Frontal cortex (tissue), 4 donors: Measurements from ENCODE around the gene SDR39U1. TPM values are rescaled to one million over a fixed set of nuclear protein-coding genes. Genes with fewer than 3 reads are reported as not detected.
"Not testable (repeated sequence)": the region's sequence is repeated elsewhere in the genome, so short reads cannot be mapped to it uniquely, and the experiment has no call there.

Experiments used
- DNase-seq, 2 donors: peaks; one replicate each; pipeline ENCODE4 v3.0.0; 2012; ENCODE audit warnings: low spot score in 2 of 2
- FAIRE-seq: peaks from 2 replicates; lab custom pipeline; 2012; peaks lifted over from hg19 to GRCh38; lab: Jason Lieb, UNC
- total RNA-seq: library from RNA; depleted of rRNA; stranded (reverse); fragments of >200 nt; gene quantifications from one replicate; pipeline ENCODE4 v1.2.3, GENCODE V29; 2014
- donor health status: control.
- donor health status: control.
- donor health status: control.

Gene SDR39U1
- 16.3 TPM for total RNA-seq

DNA sequence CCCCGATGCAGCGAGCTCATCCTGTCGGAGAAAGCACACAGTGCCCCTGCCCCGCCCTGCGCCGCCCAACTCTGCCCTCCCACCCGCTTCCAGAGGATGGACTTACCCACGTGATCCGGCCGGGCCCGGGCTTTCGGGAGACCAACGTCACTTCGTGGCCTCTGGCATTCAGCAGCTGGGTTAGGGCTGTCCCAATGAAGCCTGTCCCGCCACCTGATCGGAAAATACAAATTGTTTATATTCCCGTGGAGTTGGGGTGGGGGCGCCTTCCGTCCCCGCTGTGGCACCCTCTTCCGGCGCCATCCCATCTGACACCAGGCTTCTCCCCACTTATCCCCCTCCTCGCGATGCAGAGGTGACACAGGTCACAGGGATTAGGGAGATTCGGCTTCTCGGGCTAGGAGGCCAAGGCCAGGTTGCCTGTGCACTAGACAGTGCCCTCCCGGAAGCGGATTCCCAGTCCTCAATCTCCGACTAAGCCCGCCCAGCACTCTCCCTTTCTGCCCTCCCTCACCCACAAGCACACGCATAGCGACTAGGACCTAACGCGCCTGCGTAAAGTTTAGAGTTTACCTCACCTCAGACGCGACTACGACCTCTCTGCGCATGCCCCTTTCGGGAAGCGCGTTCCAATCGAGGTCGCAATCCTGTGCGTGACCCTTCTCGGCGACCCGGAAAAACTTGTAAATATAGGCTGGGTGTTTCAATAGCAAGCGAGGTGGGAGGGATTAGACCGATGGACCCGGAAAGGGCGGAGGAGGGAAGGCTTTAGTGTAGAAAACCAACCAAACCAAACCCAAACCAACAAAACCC, at the start of gene SDR39U1:
TSS of gene SDR39U1 (minus strand) at position 537 of the 813 bp plus-strand sequence. CDS start at position 530, 7 bp downstream.
- DNase-seq (peak; percentile 74 to 87), FAIRE-seq (peak; percentile 51)

GRCh38 chr14:24491586-24492408, 49.2 kb upstream of the SDR39U1 start:
- FAIRE-seq, DNase-seq: not testable (repeated sequence)

- no peak for FAIRE-seq
Measured at GRCh38 chr14:24483604-24484252, 41.2 kb upstream of the SDR39U1 start.

DNA sequence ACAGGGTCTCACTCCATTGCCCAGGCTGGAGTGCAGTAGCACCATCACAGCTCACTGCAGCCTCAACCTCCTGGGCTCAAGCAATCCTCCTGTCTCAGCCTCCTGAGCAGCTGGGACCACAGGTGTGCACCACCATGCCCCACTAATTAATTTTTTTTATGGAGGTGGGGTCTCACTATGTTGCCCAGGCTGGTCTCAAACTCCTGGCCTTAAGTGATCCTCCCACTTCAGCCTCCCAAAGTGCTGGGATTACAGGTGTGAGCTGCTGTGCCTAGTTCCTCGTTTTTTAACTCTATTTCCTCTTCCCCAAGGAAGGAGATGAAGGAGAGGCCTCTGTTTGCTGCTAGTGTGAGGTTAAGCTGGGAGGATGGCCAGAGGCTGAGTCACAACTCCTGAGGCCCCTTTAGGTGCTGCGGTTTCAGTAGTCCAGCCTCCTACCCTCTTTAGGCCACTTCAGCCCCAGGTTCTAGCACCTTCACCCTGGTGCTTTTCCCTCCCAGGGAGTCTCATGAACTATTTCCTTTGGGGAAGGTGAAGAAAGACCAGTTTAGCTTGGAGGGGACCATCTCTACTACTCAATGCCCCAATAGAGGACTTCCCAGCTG, 40.2 kb upstream of the SDR39U1 start:
- not testable (repeated sequence) for FAIRE-seq

More at GRCh38 chr14:24483604-24484252, 41.2 kb upstream of the SDR39U1 start:
- no peak for DNase-seq

GRCh38 chr14:24481622-24482324, 39.2 kb upstream of the SDR39U1 start:
- DNase-seq (peak in 1 of 2 donors; percentile 18), FAIRE-seq (no peak)

More for the DNA sequence above, 40.2 kb upstream of the SDR39U1 start:
- DNase-seq, result not testable (repeated sequence)

DNA sequence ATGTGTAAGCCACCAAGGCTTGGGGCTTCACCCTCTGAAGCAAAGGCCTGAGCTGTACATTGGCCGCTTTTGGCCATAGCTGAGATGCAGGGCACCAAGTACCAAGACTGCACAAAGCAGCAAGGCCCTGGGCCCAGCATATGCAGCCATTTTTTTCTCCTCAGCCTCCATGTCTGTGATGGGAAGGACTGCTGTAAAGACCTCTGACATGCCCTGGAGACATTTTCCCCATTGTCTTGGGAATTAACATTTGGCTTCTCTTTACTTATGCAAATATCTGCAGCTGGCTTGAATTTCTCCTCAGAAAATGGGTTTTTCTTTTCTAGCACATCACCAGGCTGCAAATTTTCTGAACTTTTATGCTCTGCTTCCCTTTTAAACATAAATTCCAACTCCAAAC, 37.4 kb upstream of the SDR39U1 start:
- DNase-seq, FAIRE-seq: not testable (repeated sequence)

DNA sequence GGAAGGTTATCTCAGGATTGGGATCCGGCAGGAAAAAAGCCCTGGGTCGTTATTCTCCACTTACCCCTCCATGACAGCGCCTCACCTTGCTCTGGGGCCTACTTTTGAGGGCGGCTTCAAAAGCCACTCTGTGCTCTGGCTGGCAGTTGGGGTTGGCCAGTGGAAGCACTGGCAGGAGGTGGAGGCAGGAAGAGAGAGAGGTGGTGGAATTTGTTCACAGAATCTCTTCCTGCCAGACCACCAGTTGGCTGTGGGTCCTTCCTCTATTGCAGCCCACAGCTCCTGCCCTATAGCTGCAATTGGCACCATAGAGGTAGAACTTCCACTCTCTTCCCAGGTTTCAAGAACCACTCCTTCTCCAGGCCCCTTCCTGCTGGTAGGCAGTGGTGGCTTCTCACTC, 32.7 kb upstream of the SDR39U1 start:
- FAIRE-seq (no peak), DNase-seq (no peak)

DNA sequence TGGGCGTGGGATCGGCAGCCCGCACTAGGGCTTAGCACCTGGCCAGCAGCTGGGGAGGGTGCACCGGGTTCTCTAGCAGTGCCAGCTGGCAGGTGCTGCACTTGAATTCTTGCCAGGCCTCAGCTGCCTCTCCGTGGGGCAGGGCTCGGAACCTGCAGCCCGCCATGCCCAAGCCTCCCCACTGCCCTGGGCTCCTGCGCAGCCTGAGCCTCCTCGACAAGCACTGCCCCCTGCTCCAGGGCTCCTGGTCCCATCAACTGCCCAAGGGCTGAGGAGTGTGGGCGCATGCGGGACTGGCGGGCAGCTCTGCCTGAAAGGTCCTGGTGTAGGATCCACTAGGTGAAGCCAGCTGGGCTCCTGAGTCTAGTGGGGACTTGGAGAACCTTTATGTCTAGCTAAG, 30.6 kb upstream of the SDR39U1 start:
- DNase-seq (no peak), FAIRE-seq (no peak)

DNA sequence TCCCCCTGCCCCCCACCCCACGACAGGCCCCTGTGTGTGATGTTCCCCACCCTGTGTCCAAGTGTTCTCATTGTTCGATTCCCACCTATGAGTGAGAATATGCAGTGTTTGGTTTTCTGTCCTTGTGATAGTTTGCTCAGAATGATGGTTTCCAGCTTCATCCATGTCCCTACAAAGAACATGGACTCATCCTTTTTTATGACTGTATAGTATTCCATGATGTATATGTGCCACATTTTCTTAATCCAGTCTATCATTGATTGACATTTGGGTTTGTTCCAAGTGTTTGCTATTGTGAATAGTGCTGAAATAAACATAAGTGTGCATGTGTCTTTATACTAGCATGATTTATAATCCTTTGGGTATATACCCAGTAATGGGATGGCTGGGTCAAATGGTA, 27.9 kb upstream of the SDR39U1 start:
- DNase-seq, FAIRE-seq: not testable (repeated sequence)

- no peak for FAIRE-seq
- DNase-seq, result no peak
Measured at GRCh38 chr14:24465805-24466204, 23.2 kb upstream of the SDR39U1 start.

DNA sequence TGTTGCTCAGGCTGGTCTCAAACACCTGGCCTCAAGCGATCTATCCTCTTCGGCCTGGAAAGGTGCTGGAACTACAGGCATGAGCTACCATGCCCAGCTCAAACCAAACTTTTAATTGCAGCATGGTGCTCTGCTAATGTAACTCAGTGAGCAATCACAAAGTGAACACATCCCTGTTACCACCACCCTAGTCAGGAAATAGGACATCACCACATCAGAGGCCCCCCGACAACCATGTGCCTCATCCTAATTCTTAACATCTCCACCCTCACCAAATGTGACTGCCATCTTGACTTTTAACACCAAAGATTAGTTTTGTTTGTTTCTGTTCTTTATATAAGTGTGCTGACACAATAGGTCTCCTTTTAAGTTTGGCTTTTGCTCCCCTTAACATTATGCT, 22.8 kb upstream of the SDR39U1 start:
- FAIRE-seq, result no peak
- no peak for DNase-seq

DNA sequence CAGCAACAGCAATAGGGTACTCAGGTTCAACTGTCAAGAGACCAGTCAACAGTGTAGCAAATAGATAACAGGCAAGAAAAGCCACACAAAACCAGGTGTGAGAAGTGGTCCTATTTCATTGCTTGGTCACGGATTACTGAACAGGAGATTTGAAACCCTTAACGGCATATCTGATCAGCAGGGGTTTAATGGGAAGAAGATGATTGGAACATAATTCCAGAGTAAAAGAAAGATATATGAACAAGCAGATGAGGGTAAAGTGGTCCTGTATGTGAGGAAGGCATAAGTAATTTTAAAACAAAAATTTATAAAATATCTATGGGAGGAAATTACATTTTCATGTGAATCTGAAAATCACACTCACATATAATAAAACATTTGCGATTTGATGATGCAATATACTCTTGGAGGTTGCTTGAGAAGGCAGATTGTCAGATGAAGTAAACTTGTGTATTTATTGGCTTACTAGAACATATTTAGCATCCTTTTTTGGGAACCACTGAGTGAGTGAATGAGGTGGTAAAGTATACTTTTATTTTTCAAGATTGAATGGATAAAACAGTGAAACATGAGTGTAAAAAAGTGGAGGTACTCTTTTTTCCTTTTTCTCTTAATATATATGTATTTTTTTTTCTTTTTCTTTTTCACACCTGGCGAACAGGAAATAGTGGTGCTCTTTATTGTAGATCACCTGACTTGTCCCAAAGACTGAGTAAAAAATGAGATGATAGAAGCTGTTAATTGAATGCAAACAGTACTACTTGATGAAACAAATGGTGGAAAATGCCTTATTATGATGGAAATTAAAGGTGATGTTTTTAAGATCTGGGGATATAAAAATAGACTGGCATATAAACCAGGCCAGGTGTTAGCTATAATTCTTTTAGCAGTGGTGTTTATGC, 21.6 kb upstream of the SDR39U1 start:
- DNase-seq, result no peak

GRCh38 chr14:24463017-24463883, 20.7 kb upstream of the SDR39U1 start:
- no peak for DNase-seq
- FAIRE-seq, result no peak

More for the DNA sequence above, 21.6 kb upstream of the SDR39U1 start:
- no peak for FAIRE-seq

GRCh38 chr14:24461336-24461735, 18.8 kb upstream of the SDR39U1 start:
- no peak for FAIRE-seq
- no peak for DNase-seq

DNA sequence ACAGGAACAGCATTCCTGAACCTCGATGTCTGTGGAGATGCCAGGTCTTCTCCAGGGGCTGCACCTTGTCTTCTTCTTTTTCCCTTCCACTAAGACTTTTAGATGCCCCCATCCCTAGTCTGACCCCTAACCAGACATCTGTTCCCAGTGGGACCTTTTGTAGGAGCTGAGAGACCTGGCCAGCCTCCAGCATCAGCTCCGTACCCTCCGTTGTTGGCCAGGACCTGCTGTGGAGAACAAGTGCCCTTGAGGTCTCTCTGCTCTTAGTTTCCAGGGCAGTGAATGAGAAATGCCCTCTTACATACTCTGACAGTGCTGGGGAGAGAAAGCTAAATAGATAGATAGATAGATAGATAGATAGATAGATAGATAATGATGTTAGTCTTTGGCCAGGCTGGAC, 16.8 kb upstream of the SDR39U1 start:
- FAIRE-seq (no peak), DNase-seq (no peak)

DNA sequence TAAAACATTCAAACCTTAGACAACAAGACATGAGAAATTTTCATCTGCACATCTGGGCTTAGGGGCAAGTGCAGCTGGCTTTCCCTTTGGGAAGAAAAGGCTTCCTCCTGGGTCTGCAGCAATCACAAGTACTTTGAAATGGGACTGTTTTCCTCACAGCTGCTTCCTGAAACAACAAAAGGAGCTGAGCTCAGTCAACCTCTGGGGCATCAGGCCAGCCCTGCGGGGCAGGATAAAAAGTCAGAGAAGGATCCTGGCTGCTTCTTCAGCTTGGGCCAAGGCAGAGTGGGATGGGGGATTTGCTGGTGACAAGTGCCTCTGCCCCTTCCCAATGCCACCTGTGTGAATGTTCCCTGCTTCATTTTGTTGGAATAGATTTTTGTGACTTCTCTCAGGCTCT, 16.2 kb upstream of the SDR39U1 start:
- no peak for FAIRE-seq
- DNase-seq, result no peak

DNA sequence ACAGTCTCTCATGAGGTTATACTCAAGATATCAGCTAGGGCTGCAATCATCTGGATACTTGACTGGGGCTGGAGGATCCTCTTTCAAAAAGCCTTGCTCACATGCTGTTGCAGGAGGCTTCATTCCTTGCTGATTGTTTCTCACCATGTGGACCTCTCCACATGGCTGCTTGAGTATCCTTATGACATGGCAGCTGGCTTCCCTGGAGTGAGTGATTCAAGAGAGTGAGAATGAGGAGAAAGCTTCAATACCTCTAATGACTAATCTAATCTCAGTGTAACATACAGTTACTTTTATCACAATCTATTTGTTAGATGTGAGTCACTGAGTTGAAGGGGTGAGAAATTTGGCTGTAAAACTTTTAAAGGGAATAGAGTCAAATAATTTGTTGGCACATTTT, 14.4 kb upstream of the SDR39U1 start:
- DNase-seq (no peak), FAIRE-seq (no peak)
